Activated CD8-positive, alpha-beta memory T cell treated with anti-CD3 and anti-CD28 coated beads, Interleukin-2, amount 10 ng/mL, durations not matched to agents 7 days and 5 days (primary cell): Measurements from ENCODE around the gene LRP5. TPM values are rescaled to one million over a fixed set of nuclear protein-coding genes. Genes with fewer than 3 reads are reported as not detected.

ENCODE experiments used
- ATAC-seq: fragments of 150-1000 bp; cut with Tn5 transposase; one replicate; pipeline ENCODE4 v1.10.0; 2021; ENCODE audit warnings: moderate library complexity
- CTCF ChIA-PET: fragments of 350-600 bp; sonication (Branson Sonifier 250); formaldehyde crosslinking; loops from one replicate; lab custom pipeline; 2021; ENCODE audit warnings: antibody characterized with exemption; lab: Charles Lee
- DNase-seq: peaks from one replicate; pipeline ENCODE4 v3.0.0-alpha.2; 2020
- H3K27ac Mint-ChIP-seq: one replicate; pipeline ENCODE4 v1.8.0; 2021; ENCODE audit warnings: mild to moderate bottlenecking, mixed read lengths
- H3K27me3 Mint-ChIP-seq: one replicate; pipeline ENCODE4 v1.8.0; 2021; ENCODE audit warnings: mixed read lengths
- H3K36me3 Mint-ChIP-seq: one replicate; pipeline ENCODE4 v1.8.0; 2021; ENCODE audit warnings: mild to moderate bottlenecking, mixed read lengths
- H3K4me1 Mint-ChIP-seq: one replicate; pipeline ENCODE4 v1.8.0; 2021; ENCODE audit warnings: mixed read lengths
- H3K4me3 Mint-ChIP-seq: one replicate; pipeline ENCODE4 v1.8.0; 2021; ENCODE audit warnings: mild to moderate bottlenecking, moderate library complexity, mixed read lengths
- H3K9me3 Mint-ChIP-seq: one replicate; pipeline ENCODE4 v1.8.0; 2022; ENCODE audit warnings: low read depth, mixed read lengths
- total RNA-seq, 2 experiments: library from RNA; stranded (reverse); gene quantifications; one replicate each; pipeline ENCODE4 v1.2.3, GENCODE V29; 2021

Gene LRP5
- total RNA-seq, 2 experiments from 2014 or later, result 15.6 to 16.2 TPM

GRCh38 chr11:68321293-68322051, 9.1 kb downstream of the LRP5 start:
- CTCF ChIA-PET, result interaction anchor here (0.5 kb wide), 1 partner anchor 128 kb away, joined by 3 read pairs; no protein-coding TSS in a partner anchor
- no peak for DNase-seq
- no peak overlapping the region for H3K4me3 Mint-ChIP-seq

GRCh38 chr11:68322052-68322430, 9.7 kb downstream of the LRP5 start:
- no peak for DNase-seq
- Mint-ChIP-seq H3K27me3 (peaks cover 6% of the 10 kb centered on the region), H3K36me3 (no peaks in the 10 kb centered on the region), H3K9me3 (no peaks in the 10 kb centered on the region), H3K27ac (no peak overlapping the region), H3K4me3 (no peak overlapping the region), H3K4me1 (no peaks in the 10 kb centered on the region)
- ATAC-seq, result no peak
- CTCF ChIA-PET, result interaction anchor here (0.5 kb wide), 1 partner anchor 129 kb away, joined by 3 read pairs; no protein-coding TSS in a partner anchor

More at GRCh38 chr11:68321293-68322051, 9.1 kb downstream of the LRP5 start:
- Mint-ChIP-seq H3K27ac (no peak overlapping the region), H3K4me1 (no peaks in the 10 kb centered on the region), H3K36me3 (no peaks in the 10 kb centered on the region), H3K27me3 (peaks cover 6% of the 10 kb centered on the region), H3K9me3 (no peaks in the 10 kb centered on the region)
- no peak for ATAC-seq

- DNase-seq, result no peak
- Mint-ChIP-seq H3K9me3 (no peaks in the 10 kb centered on the region), H3K4me3 (no peak overlapping the region), H3K36me3 (no peaks in the 10 kb centered on the region), H3K27me3 (peaks cover 7% of the 10 kb centered on the region), H3K27ac (no peak overlapping the region), H3K4me1 (peaks cover 17% of the 10 kb centered on the region)
- ATAC-seq, result no peak
- CTCF ChIA-PET, result interaction anchor here (1.5 kb wide), 1 partner anchor 52 kb away, joined by 3 read pairs; the partner anchor contains the start of gene C11orf24
These were observed 11.8 kb downstream of the LRP5 start for GRCh38 chr11:68324241-68324640.

GRCh38 chr11:68324695-68325094, 12.3 kb downstream of the LRP5 start:
- DNase-seq, result no peak
- no peak for ATAC-seq
- Mint-ChIP-seq H3K4me1 (peaks cover 19% of the 10 kb centered on the region), H3K36me3 (no peaks in the 10 kb centered on the region), H3K9me3 (no peaks in the 10 kb centered on the region), H3K4me3 (no peak overlapping the region), H3K27me3 (peaks cover 9% of the 10 kb centered on the region), H3K27ac (no peak overlapping the region)
- CTCF ChIA-PET, result interaction anchor here (1.5 kb wide), 1 partner anchor 53 kb away, joined by 3 read pairs; the partner anchor contains the start of gene C11orf24

- no peaks in the 10 kb centered on the region for H3K36me3 Mint-ChIP-seq
- ATAC-seq (no peak), DNase-seq (no peak)
- peaks cover 24% of the 10 kb centered on the region for H3K4me1 Mint-ChIP-seq
- peaks cover 7% of the 10 kb centered on the region for H3K27me3 Mint-ChIP-seq
- CTCF ChIA-PET, result interaction anchor here (1.2 to 1.5 kb wide), 2 partner anchors 30 to 53 kb away, joined by 3 read pairs; partner anchors contain the start of gene C11orf24
- no peak overlapping the region for H3K27ac Mint-ChIP-seq
- no peaks in the 10 kb centered on the region for H3K9me3 Mint-ChIP-seq
- no peak overlapping the region for H3K4me3 Mint-ChIP-seq
These were observed 13.0 kb downstream of the LRP5 start for GRCh38 chr11:68325183-68325906.

GRCh38 chr11:68325907-68326220, 13.5 kb downstream of the LRP5 start:
- Mint-ChIP-seq H3K27me3 (peaks cover 7% of the 10 kb centered on the region), H3K27ac (no peak overlapping the region), H3K36me3 (no peaks in the 10 kb centered on the region), H3K9me3 (no peaks in the 10 kb centered on the region), H3K4me1 (peaks cover 29% of the 10 kb centered on the region), H3K4me3 (no peak overlapping the region)
- CTCF ChIA-PET, result interaction anchor here (1.2 kb wide), 1 partner anchor 31 kb away, joined by 3 read pairs; no protein-coding TSS in a partner anchor
- ATAC-seq (no peak), DNase-seq (no peak)

GRCh38 chr11:68326334-68327215, 14.2 kb downstream of the LRP5 start:
- H3K36me3 Mint-ChIP-seq, result no peaks in the 10 kb centered on the region
- DNase-seq (no peak), ATAC-seq (no peak)
- no peak overlapping the region for H3K4me3 Mint-ChIP-seq
- CTCF ChIA-PET, result interaction anchor here (0.5 to 1.2 kb wide), 2 partner anchors 31 to 103 kb away, joined by 3 read pairs; no protein-coding TSS in a partner anchor
- H3K27me3 Mint-ChIP-seq, result peaks cover 7% of the 10 kb centered on the region
- no peaks in the 10 kb centered on the region for H3K9me3 Mint-ChIP-seq
- H3K4me1 Mint-ChIP-seq, result peaks cover 36% of the 10 kb centered on the region
- H3K27ac Mint-ChIP-seq, result no peak overlapping the region

GRCh38 chr11:68327586-68328370, 15.4 kb downstream of the LRP5 start:
- Mint-ChIP-seq H3K4me1 (peaks cover 48% of the 10 kb centered on the region), H3K9me3 (no peaks in the 10 kb centered on the region), H3K4me3 (no peak overlapping the region), H3K27me3 (peaks cover 7% of the 10 kb centered on the region), H3K36me3 (no peaks in the 10 kb centered on the region), H3K27ac (no peak overlapping the region)
- no peak for DNase-seq
- ATAC-seq, result no peak
- CTCF ChIA-PET, result interaction anchor here (1.7 kb wide), 1 partner anchor 10 kb away, joined by 5 read pairs; no protein-coding TSS in a partner anchor

- CTCF ChIA-PET, result interaction anchor here (1.7 kb wide), 1 partner anchor 9 kb away, joined by 5 read pairs; no protein-coding TSS in a partner anchor
- H3K4me3 Mint-ChIP-seq, result no peak overlapping the region
- DNase-seq, result peak; percentile 56
- H3K4me1 Mint-ChIP-seq, result peaks cover 55% of the 10 kb centered on the region
- peaks cover 7% of the 10 kb centered on the region for H3K27me3 Mint-ChIP-seq
- H3K9me3 Mint-ChIP-seq, result no peaks in the 10 kb centered on the region
- H3K36me3 Mint-ChIP-seq, result no peaks in the 10 kb centered on the region
- peak; percentile 34 for ATAC-seq
- H3K27ac Mint-ChIP-seq, result no peak overlapping the region
These were observed 16.1 kb downstream of the LRP5 start for GRCh38 chr11:68328374-68329091.

GRCh38 chr11:68329536-68329935, 17.1 kb downstream of the LRP5 start:
- H3K4me1 Mint-ChIP-seq, result peaks cover 57% of the 10 kb centered on the region
- CTCF ChIA-PET, result interaction anchor here (0.9 kb wide), 1 partner anchor 62 kb away, joined by 3 read pairs; no protein-coding TSS in a partner anchor
- peaks cover 7% of the 10 kb centered on the region for H3K27me3 Mint-ChIP-seq
- no peak overlapping the region for H3K4me3 Mint-ChIP-seq
- no peaks in the 10 kb centered on the region for H3K36me3 Mint-ChIP-seq
- H3K9me3 Mint-ChIP-seq, result no peaks in the 10 kb centered on the region
- DNase-seq, result no peak
- ATAC-seq, result no peak
- no peak overlapping the region for H3K27ac Mint-ChIP-seq

GRCh38 chr11:68329978-68330699, 17.7 kb downstream of the LRP5 start:
- ATAC-seq (no peak), DNase-seq (no peak)
- H3K4me1 Mint-ChIP-seq, result peaks cover 57% of the 10 kb centered on the region
- no peaks in the 10 kb centered on the region for H3K9me3 Mint-ChIP-seq
- CTCF ChIA-PET, result interaction anchor here (0.9 to 1.8 kb wide), 2 partner anchors 12 to 62 kb away, joined by 3 to 4 read pairs; no protein-coding TSS in a partner anchor
- H3K27me3 Mint-ChIP-seq, result peaks cover 7% of the 10 kb centered on the region
- no peaks in the 10 kb centered on the region for H3K36me3 Mint-ChIP-seq
- H3K27ac Mint-ChIP-seq, result no peak overlapping the region
- no peak overlapping the region for H3K4me3 Mint-ChIP-seq
